HepG2 (cell line): ENCODE data around the gene ERLEC1.

Source experiments
- MAX ChIP-seq: IDR thresholded peaks from 2 replicates; pipeline ENCODE4 v1.6.1; 2012; ENCODE audit warnings: inconsistent platforms
- MLX ChIP-seq: IDR thresholded peaks from 2 replicates; pipeline ENCODE4 v1.6.1; 2016
- POLR2A ChIP-seq, 2 experiments: IDR thresholded peaks; 2 replicates each; pipeline ENCODE4 v1.6.1; 2011; ENCODE audit warnings: low read depth in 2 of 2, low read length in 2 of 2, mild to moderate bottlenecking in 1 of 2, moderate library complexity in 1 of 2; ENCODE audit not compliant: insufficient read depth in 1 of 2
- POLR2AphosphoS5 ChIP-seq: IDR thresholded peaks from 2 replicates; pipeline ENCODE4 v1.6.1; 2012; ENCODE audit warnings: low read depth, low read length
- PRPF4 ChIP-seq: fragments of 200-400 bp; formaldehyde crosslinking; IDR thresholded peaks from 2 replicates; pipeline ENCODE4 v1.6.1; 2016; ENCODE audit warnings: low read length, low read depth; ENCODE audit not compliant: poor library complexity, severe bottlenecking
- RAD51 ChIP-seq: fragments of 450-650 bp; IDR thresholded peaks from 2 replicates; pipeline ENCODE4 v1.6.1; 2016; ENCODE audit warnings: borderline replicate concordance
- SALL2 ChIP-seq: sonication (generic); formaldehyde crosslinking; IDR thresholded peaks from 2 replicates; pipeline ENCODE4 v1.8.1; 2023; ENCODE audit warnings: mild to moderate bottlenecking, missing genetic modification reagents, inconsistent platforms
- SIN3A ChIP-seq: IDR thresholded peaks from 2 replicates; pipeline ENCODE4 v1.6.1; 2011; ENCODE audit warnings: low read depth, mild to moderate bottlenecking, control low read depth, low read length, borderline replicate concordance
- SP2 ChIP-seq: sonication (generic); formaldehyde crosslinking; IDR thresholded peaks from 2 replicates; pipeline ENCODE4 v1.5.1; 2020; ENCODE audit warnings: mild to moderate bottlenecking, missing genetic modification reagents

GRCh38 chr2:53786352-53786704 lies 516 bp upstream of the ERLEC1 start:
- no peak for TF ChIP-seq MAX
- no peak for TF ChIP-seq SP2 (CRISPR knock-in tag)
- TF ChIP-seq SALL2 = no peak
- TF ChIP-seq SIN3A = no peak
- TF ChIP-seq PRPF4 = no peak
- no peak for TF ChIP-seq POLR2A (IDR thresholded peaks at IDR 0.05; ENCODE audit: insufficient read depth in 1 of 2, low read depth in 2 of 2, low read length in 2 of 2)
- no peak for TF ChIP-seq POLR2AphosphoS5
- no peak for TF ChIP-seq RAD51
- no peak for TF ChIP-seq MLX (CRISPR knock-in tag)
